ENCODE data around the gene TSNAX. TPM values are rescaled to one million over a fixed set of nuclear protein-coding genes. Genes with fewer than 3 reads are reported as not detected.

TSNAX gene
- total and polyA plus RNA-seq, 2 of the 8 experiments (the other 6 are each of a cell fraction or from before 2014, with no cell fraction given), result 7.7 to 34.0 TPM

DNA sequence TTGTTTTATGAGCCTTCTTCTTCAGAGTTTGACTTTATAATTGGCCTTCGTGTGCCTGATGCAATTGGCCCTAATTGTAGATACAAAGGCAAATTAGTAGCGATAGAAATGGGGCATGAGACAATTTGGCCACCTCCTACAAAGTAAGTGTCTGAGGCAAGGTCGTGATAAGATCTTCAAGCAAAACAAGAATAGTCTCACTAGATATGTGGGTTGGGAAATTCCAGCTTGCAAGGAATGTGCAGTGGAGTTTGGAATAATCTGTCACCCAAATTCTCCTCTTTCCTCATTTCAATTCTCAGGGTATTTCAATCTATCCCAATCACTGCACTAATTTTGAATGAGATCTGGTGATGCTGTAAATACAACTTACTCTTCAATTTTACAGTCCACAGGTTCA lies 11.4 kb upstream of the TSNAX start:
- Histone ChIP-seq H2BK120ac (replicated peaks; ENCODE audit: low read depth, low read length) (no peak overlapping the region), H3K27ac (ENCODE audit: low read depth, low read length) (no peak overlapping the region), H3K4me2 (ENCODE audit: insufficient read depth in 1 of 2, low read depth in 2 of 2, low read length in 2 of 2) (no peak overlapping the region), H4K91ac (replicated peaks; ENCODE audit: insufficient read length, low read length) (no peak overlapping the region), H3K14ac (ENCODE audit: insufficient read length) (no peak overlapping the region), H3K79me1 (ENCODE audit: low read depth, low read length) (no peaks in the 10 kb centered on the region), H4K20me1 (replicated peaks in 1 of 2; ENCODE audit: control insufficient read depth in 1 of 2, insufficient read depth in 2 of 2, low read length in 2 of 2) (no peaks in the 10 kb centered on the region), H2BK12ac (ENCODE audit: low read depth, low read length) (no peak overlapping the region), H4K5ac (ENCODE audit: insufficient read length, low read depth, low read length) (no peak overlapping the region), H2BK5ac (ENCODE audit: low read depth, low read length) (no peak overlapping the region), H3K9ac (replicated peaks in 1 of 4; ENCODE audit: extremely low read depth in 1 of 4, low read depth in 3 of 4, low read length in 3 of 4) (no peak overlapping the region), H2AK5ac (ENCODE audit: low read depth, low read length) (no peak overlapping the region), H2BK20ac (ENCODE audit: low read length) (no peak overlapping the region), H4K8ac (ENCODE audit: extremely low read depth, insufficient read depth, low read length) (no peak overlapping the region), H3K9me3 (ENCODE audit: insufficient read depth in 2 of 2, low read depth in 1 of 2, low read length in 1 of 2) (no peaks in the 10 kb centered on the region), H3K36me3 (ENCODE audit: control insufficient read depth in 2 of 4, insufficient read depth in 4 of 4, low read length in 3 of 4) (no peaks in the 10 kb centered on the region), H2AFZ (ENCODE audit: low read length) (no peak overlapping the region), H3K23me2 (ENCODE audit: low read depth, low read length) (no peaks in the 10 kb centered on the region), H3K23ac (ENCODE audit: insufficient read length) (no peak overlapping the region), H3K4me3 (ENCODE audit: extremely low read depth in 1 of 4, insufficient read depth in 2 of 4, low read depth in 3 of 4, low read length in 4 of 4) (no peak overlapping the region), H3K4ac (replicated peaks; ENCODE audit: insufficient read length, low read depth, low read length) (no peak overlapping the region), H2BK15ac (ENCODE audit: low read length) (no peak overlapping the region), H3K18ac (ENCODE audit: extremely low read depth, low read length) (no peak overlapping the region), H3K79me2 (ENCODE audit: control insufficient read depth in 1 of 2, insufficient read depth in 2 of 2, low read length in 2 of 2) (no peaks in the 10 kb centered on the region), H3K27me3 (replicated peaks in 1 of 4; ENCODE audit: control insufficient read depth in 3 of 4, extremely low read depth in 1 of 4, insufficient read depth in 3 of 4, low read length in 3 of 4) (no peaks in the 10 kb centered on the region), H3K56ac (replicated peaks; ENCODE audit: insufficient read length, low read depth, low read length) (no peak overlapping the region), H3K4me1 (replicated peaks in 1 of 4; ENCODE audit: control insufficient read depth in 3 of 4, insufficient read depth in 4 of 4, low read length in 3 of 4) (peaks cover 0 to 7% (median 0%) of the 10 kb centered on the region in 4 experiments; a peak in 2 of 7 replicates)
- no peak for FAIRE-seq
- DNase-seq (ENCODE audit: low read depth in 1 of 2, low spot score in 2 of 2), result no peak
- 90% methylated on average over 3 of the region's 3 CpGs; no CpG with 5 or more reads in 1 of the 2 experiments for WGBS, 2 experiments (ENCODE audit: extremely low coverage in 1 of 2, insufficient coverage in 1 of 2, insufficient read length in 1 of 2, insufficient replicate concordance in 2 of 2, low coverage in 1 of 2, low lambda C conversion rate in 2 of 2, missing lambda C conversion rate in 1 of 2)
- TF ChIP-seq FOSL1 (IDR thresholded peaks at IDR 0.05; ENCODE audit: insufficient read depth, low read depth, low read length), result no peak
- TF ChIP-seq, protein P1, sequence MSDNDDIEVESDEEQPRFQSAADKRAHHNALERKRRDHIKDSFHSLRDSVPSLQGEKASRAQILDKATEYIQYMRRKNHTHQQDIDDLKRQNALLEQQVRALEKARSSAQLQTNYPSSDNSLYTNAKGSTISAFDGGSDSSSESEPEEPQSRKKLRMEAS (IDR thresholded peaks at IDR 0.05), result no peak
- POLR2A ChIA-PET (ENCODE audit: partially characterized antibody), result no interaction called here
- CTCF ChIA-PET (ENCODE audit: partially characterized antibody), result no interaction called here
